Endodermal cell (in vitro differentiated cells): ENCODE results near the gene PHYKPL. TPM values are rescaled to one million over a fixed set of nuclear protein-coding genes. Genes with fewer than 3 reads are reported as not detected.

Experiments
- DNase-seq: peaks from one replicate; pipeline ENCODE4 v3.0.0-alpha.2; 2017
- H3K27ac ChIP-seq: 2 replicates; pipeline ENCODE4 v1.5.1; 2013; ENCODE audit warnings: mild to moderate bottlenecking, low read depth, low read length, moderate library complexity
- H3K27me3 ChIP-seq: 2 replicates; pipeline ENCODE4 v1.6.1; 2013; ENCODE audit warnings: mild to moderate bottlenecking, low read length, moderate library complexity; ENCODE audit not compliant: insufficient read depth, control insufficient read depth, poor library complexity, severe bottlenecking
- H3K36me3 ChIP-seq: 2 replicates; pipeline ENCODE4 v1.7.0; 2013; ENCODE audit warnings: mild to moderate bottlenecking, low read length, moderate library complexity; ENCODE audit not compliant: control insufficient read depth, insufficient read depth
- H3K4me1 ChIP-seq: one replicate; pipeline ENCODE4 v1.7.0; 2013; ENCODE audit warnings: low read length; ENCODE audit not compliant: control insufficient read depth, insufficient read depth
- H3K4me3 ChIP-seq: 2 replicates; pipeline ENCODE4 v1.5.1; 2013; ENCODE audit warnings: mild to moderate bottlenecking, low read length, moderate library complexity
- H3K9ac ChIP-seq: 2 replicates; pipeline ENCODE4 v1.6.1; 2013; ENCODE audit warnings: mild to moderate bottlenecking, low read length, moderate library complexity; ENCODE audit not compliant: poor library complexity, severe bottlenecking; ENCODE audit errors: extremely low read depth
- H3K9me3 ChIP-seq: 2 replicates; pipeline ENCODE4 v1.6.1; 2013; ENCODE audit warnings: mild to moderate bottlenecking, low read length, moderate library complexity; ENCODE audit not compliant: control insufficient read depth
- H3K27ac Mint-ChIP-seq: 2 replicates; pipeline ENCODE4 v1.8.0; 2020; ENCODE audit warnings: mixed read lengths
- H3K27me3 Mint-ChIP-seq: 2 replicates; pipeline ENCODE4 v1.8.0; 2021; ENCODE audit warnings: mild to moderate bottlenecking, mixed read lengths; ENCODE audit not compliant: insufficient read depth
- H3K36me3 Mint-ChIP-seq: 2 replicates; pipeline ENCODE4 v1.8.0; 2020; ENCODE audit warnings: low read depth, mixed read lengths
- H3K4me1 Mint-ChIP-seq: 2 replicates; pipeline ENCODE4 v1.8.0; 2020; ENCODE audit warnings: mixed read lengths
- H3K4me3 Mint-ChIP-seq: 2 replicates; pipeline ENCODE4 v1.8.0; 2020; ENCODE audit warnings: mild to moderate bottlenecking, moderate library complexity, mixed read lengths
- H3K9me3 Mint-ChIP-seq: 2 replicates; pipeline ENCODE4 v1.8.0; 2020; ENCODE audit warnings: mild to moderate bottlenecking, mixed read lengths
- WGBS, 2 experiments: methylation state at CpG; one replicate each; pipeline versions ENCODE4 v1.1.5 to v1.1.7; 2013; ENCODE audit warnings: missing lambda C conversion rate in 2 of 2, mixed read lengths in 1 of 2; ENCODE audit not compliant: insufficient coverage in 1 of 2, insufficient read length in 1 of 2; 5-methylcytosine and 5-hydroxymethylcytosine counted together
- total RNA-seq, 2 donors: library from RNA; stranded (reverse); fragmentation: NEBNext Ultra II Directional in 1 of 2; extraction: Animal tissue kit (Norgen Biotek cat#: 25700) in 1 of 2; gene quantifications; 2 replicates in 1 of 2; 3 replicates in 1 of 2; pipeline ENCODE4 v1.2.1, GENCODE V29; 2021
- TF ChIP-seq, protein P1 (sequence below): fragments of 200-600 bp; sonication (generic); conservative IDR thresholded peaks from 2 replicates; pipeline ENCODE4 v1.5.0; 2021; ENCODE audit warnings: antibody characterized with exemption, mild to moderate bottlenecking

The PHYKPL gene
- total RNA-seq, 2 donors from 2014 or later = 59.9 to 82.5 TPM

- Mint-ChIP-seq H3K4me1 (no peaks in the 10 kb centered on the region), H3K27me3 (no peaks in the 10 kb centered on the region), H3K27ac (no peak overlapping the region), H3K4me3 (no peak overlapping the region), H3K9me3 (peaks cover 4% of the 10 kb centered on the region), H3K36me3 (peaks cover 8% of the 10 kb centered on the region)
- no peaks in the 10 kb centered on the region for H3K4me1 ChIP-seq
- H3K27ac ChIP-seq = no peak overlapping the region
- 88 to 100% methylated on average over 1 of the region's 1 CpG for WGBS, 2 experiments
- no peak overlapping the region for H3K9ac ChIP-seq
- no peak overlapping the region for H3K4me3 ChIP-seq
- TF ChIP-seq, protein P1, sequence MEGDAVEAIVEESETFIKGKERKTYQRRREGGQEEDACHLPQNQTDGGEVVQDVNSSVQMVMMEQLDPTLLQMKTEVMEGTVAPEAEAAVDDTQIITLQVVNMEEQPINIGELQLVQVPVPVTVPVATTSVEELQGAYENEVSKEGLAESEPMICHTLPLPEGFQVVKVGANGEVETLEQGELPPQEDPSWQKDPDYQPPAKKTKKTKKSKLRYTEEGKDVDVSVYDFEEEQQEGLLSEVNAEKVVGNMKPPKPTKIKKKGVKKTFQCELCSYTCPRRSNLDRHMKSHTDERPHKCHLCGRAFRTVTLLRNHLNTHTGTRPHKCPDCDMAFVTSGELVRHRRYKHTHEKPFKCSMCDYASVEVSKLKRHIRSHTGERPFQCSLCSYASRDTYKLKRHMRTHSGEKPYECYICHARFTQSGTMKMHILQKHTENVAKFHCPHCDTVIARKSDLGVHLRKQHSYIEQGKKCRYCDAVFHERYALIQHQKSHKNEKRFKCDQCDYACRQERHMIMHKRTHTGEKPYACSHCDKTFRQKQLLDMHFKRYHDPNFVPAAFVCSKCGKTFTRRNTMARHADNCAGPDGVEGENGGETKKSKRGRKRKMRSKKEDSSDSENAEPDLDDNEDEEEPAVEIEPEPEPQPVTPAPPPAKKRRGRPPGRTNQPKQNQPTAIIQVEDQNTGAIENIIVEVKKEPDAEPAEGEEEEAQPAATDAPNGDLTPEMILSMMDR = no peak
- H3K36me3 ChIP-seq = no peaks in the 10 kb centered on the region
- no peaks in the 10 kb centered on the region for H3K27me3 ChIP-seq
- no peaks in the 10 kb centered on the region for H3K9me3 ChIP-seq
- no peak for DNase-seq
Observed at GRCh38 chr5:178269499-178269898, 36.9 kb upstream of the PHYKPL start.

DNA sequence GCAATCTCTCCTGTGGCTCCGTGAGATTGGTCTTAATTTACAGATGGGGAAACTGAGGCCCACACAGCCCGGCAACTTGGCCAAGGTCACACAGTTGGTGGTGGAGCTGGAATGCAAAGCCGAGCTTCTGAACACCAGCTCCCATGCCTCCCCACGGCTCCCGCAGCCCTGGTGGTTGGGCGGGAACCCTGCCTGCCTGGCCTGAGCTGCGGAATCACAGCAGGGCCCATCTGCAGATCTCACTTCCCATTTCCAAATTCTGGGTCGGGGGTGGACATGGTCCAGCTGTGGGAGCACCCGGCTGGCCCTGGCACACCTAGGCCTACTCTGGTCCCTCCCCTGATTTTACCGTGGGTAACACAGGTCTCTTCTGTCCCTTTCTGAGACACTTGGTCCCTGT is 35.3 kb upstream of the PHYKPL start:
- no peak for DNase-seq
- no peak overlapping the region for H3K9ac ChIP-seq
- no peaks in the 10 kb centered on the region for H3K9me3 ChIP-seq
- WGBS, 2 experiments = 92 to 94% methylated on average over 9 to 10 of the region's 10 CpGs
- TF ChIP-seq, protein P1 = no peak
- H3K27ac Mint-ChIP-seq = no peak overlapping the region
- H3K9me3 Mint-ChIP-seq = peaks cover 10% of the 10 kb centered on the region
- H3K36me3 Mint-ChIP-seq = peaks cover 14% of the 10 kb centered on the region
- H3K36me3 ChIP-seq = no peaks in the 10 kb centered on the region
- no peak overlapping the region for H3K4me3 ChIP-seq
- no peaks in the 10 kb centered on the region for H3K4me1 Mint-ChIP-seq
- H3K4me3 Mint-ChIP-seq = no peak overlapping the region
- H3K27me3 ChIP-seq = no peaks in the 10 kb centered on the region
- no peaks in the 10 kb centered on the region for H3K27me3 Mint-ChIP-seq
- no peaks in the 10 kb centered on the region for H3K4me1 ChIP-seq
- no peak overlapping the region for H3K27ac ChIP-seq

DNA sequence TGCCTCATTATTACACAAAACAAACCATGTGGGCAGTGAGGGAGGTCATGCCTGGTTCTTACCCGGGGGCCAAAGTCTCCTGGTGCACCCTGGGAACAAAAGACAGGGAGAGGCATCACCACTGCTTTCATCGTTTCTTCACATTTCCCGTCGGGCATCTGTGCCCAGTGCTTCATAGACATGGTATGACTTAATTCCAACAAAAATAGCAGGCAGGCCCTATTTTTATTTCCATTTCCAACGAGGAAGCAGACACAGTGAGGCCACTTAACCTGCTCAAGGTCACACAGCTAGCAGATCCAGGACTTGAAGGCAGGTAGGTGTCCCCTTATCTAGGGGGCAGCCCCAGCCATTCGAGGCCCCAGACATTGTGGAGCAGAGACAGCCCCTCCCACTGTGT is 34.6 kb upstream of the PHYKPL start:
- Histone ChIP-seq H3K27me3 (no peaks in the 10 kb centered on the region), H3K9ac (no peak overlapping the region), H3K4me3 (no peak overlapping the region), H3K27ac (no peak overlapping the region), H3K4me1 (no peaks in the 10 kb centered on the region), H3K9me3 (no peaks in the 10 kb centered on the region), H3K36me3 (no peaks in the 10 kb centered on the region)
- H3K4me3 Mint-ChIP-seq = no peak overlapping the region
- TF ChIP-seq, protein P1 = no peak
- H3K36me3 Mint-ChIP-seq = peaks cover 20% of the 10 kb centered on the region
- no peak for DNase-seq
- peaks cover 10% of the 10 kb centered on the region for H3K9me3 Mint-ChIP-seq
- no peaks in the 10 kb centered on the region for H3K27me3 Mint-ChIP-seq
- peaks cover 6% of the 10 kb centered on the region for H3K4me1 Mint-ChIP-seq
- no peak overlapping the region for H3K27ac Mint-ChIP-seq
- 88 to 90% methylated on average over 5 to 6 of the region's 6 CpGs for WGBS, 2 experiments
